ENCODE results near the gene CANT1.

Gene CANT1

DNA sequence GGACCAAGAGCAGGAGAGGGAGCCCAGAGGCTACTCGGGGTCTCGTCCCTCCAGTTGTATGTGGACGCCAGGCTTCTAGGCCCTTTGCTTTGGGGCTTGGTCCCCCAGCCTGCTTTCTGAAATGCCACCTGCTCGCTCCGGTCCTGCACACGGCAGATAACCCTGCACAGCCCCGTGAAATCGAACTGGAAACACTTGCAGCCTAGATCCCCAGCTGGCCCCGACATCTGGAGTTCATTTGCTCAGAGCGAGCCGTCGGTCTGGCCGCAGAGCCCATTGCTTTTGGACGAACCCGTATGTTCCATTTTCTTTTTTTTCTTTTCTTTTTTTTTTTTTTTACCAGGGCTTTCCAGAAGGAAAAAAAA, 37.3 kb upstream of the CANT1 start:
- TF ChIP-seq, protein P1, sequence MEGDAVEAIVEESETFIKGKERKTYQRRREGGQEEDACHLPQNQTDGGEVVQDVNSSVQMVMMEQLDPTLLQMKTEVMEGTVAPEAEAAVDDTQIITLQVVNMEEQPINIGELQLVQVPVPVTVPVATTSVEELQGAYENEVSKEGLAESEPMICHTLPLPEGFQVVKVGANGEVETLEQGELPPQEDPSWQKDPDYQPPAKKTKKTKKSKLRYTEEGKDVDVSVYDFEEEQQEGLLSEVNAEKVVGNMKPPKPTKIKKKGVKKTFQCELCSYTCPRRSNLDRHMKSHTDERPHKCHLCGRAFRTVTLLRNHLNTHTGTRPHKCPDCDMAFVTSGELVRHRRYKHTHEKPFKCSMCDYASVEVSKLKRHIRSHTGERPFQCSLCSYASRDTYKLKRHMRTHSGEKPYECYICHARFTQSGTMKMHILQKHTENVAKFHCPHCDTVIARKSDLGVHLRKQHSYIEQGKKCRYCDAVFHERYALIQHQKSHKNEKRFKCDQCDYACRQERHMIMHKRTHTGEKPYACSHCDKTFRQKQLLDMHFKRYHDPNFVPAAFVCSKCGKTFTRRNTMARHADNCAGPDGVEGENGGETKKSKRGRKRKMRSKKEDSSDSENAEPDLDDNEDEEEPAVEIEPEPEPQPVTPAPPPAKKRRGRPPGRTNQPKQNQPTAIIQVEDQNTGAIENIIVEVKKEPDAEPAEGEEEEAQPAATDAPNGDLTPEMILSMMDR (IDR thresholded peaks at IDR 0.05; ENCODE audit: low read depth, low read length, missing control alignments), result no peak
- H3K4me3 ChIP-seq (ENCODE audit: low read depth, low read length), result no peak overlapping the region
- no peak for DNase-seq (ENCODE audit: low read depth)

DNA sequence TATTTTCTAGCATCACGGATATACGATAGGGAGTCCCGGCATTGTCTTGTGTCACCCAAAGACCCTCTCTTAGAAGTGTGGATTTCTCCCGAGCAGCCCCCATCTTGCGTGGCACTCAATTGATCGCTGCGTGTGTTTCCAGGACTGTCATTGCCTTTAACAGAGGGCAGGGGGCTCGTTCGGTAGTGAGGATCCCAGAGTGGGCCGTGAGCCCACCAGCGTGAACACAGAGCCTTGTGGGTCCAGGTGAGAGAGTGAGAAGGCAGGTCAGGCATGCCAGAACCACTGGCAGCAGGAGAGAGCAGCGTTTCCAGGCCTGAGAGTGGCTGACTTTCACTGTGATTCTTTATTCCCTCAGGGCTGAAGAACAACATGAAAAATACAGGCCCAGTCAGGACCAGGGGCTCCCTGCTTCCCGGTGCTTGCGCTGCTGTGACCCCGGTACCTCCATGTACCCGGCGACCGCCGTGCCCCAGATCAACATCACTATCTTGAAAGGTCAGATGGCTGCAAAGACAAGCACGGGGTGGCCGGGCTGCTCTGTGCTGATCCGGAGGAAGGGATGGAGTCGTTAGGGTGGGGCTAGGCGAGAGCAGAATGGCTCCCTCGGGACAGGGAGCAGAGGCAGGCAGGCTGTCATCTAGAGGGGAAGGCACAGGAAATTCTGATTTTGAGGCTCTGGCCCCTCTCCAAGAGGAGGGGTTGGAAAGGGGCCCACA, 36.8 kb upstream of the CANT1 start:
- DNase-seq (ENCODE audit: low read depth), result no peak
- H3K4me3 ChIP-seq (ENCODE audit: low read depth, low read length), result no peak overlapping the region
- TF ChIP-seq, protein P1 (IDR thresholded peaks at IDR 0.05; ENCODE audit: low read depth, low read length, missing control alignments), result no peak

DNA sequence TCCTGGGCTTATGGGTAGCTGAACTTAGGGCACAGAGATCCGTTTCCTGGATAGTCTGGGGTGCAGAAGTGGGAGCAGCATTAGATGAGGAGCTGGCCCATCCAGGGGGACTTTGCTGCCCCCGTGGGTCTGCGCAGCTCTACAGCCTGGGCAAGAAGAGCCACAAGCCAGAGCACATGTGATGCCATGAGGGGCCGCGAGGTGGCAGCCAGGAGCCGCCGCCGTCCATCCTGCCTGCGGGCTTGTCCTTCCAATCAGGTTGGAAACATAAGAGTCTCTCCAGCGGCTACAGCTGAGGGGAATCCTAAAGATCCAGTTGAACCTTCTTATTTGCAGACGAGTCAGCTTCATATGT, 36.3 kb upstream of the CANT1 start:
- TF ChIP-seq, protein P1 (IDR thresholded peaks at IDR 0.05; ENCODE audit: low read depth, low read length, missing control alignments), result peak; percentile 94
- H3K4me3 ChIP-seq (ENCODE audit: low read depth, low read length), result no peak overlapping the region
- DNase-seq (ENCODE audit: low read depth), result no peak

DNA sequence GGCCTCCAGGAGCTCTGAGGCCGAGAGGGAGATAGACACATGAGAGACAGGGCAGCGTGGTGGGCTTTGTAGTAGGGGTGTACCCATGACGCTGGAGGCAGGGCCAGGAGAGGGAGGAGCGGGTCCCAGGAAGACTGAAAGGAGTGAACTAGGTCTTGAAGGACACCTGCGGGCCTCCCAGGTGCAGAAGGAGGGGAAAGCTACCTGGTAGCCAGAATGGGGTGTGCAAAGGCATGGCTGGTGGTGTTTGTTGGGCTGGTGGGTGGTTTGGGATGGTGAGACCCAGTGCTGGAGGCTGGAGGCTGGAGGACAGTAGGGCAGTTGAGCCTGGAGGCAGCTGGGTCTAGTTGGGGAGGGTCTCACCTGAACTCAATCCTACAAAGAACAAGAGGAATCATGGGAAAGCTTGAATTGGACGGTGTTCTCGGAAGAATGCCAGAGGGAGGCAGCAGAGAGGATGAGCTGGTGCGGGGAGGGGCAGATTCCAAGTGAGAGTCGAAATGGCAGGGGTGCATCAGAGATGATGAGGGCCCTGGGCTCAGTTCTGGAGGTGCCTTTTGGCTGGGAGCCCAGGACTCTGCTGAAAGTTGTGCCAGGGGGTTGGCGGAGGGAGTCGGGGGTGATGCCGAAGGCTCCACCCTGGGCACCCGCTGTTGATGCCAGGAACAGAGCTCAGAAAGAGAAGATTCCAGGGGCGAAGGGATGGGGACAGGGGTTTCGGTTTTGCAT, 35.6 kb upstream of the CANT1 start:
- TF ChIP-seq, protein P1 (IDR thresholded peaks at IDR 0.05; ENCODE audit: low read depth, low read length, missing control alignments), result no peak
- H3K4me3 ChIP-seq (ENCODE audit: low read depth, low read length), result no peak overlapping the region
- DNase-seq (ENCODE audit: low read depth), result no peak

DNA sequence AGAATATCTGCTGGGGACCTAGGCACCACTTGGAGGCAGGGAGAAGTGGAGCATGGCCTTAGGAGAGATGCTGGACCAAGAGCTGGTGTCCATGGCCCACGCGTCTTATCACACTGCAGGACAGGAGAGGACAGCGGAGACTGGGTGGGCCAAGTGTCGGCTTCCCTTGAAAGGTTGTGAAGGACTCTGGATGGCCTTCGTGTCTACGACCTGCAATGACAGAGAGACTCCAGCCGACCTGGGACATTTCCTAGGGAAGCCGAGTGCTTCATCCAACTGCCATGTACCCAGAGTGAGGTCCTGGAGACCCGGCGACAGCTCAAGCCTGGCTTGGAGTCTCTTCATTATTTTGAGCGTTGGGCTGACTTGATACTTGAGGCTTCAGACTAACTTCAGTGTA, 34.9 kb upstream of the CANT1 start:
- no peak for DNase-seq (ENCODE audit: low read depth)
- TF ChIP-seq, protein P1 (IDR thresholded peaks at IDR 0.05; ENCODE audit: low read depth, low read length, missing control alignments), result no peak
- H3K4me3 ChIP-seq (ENCODE audit: low read depth, low read length), result no peak overlapping the region

DNA sequence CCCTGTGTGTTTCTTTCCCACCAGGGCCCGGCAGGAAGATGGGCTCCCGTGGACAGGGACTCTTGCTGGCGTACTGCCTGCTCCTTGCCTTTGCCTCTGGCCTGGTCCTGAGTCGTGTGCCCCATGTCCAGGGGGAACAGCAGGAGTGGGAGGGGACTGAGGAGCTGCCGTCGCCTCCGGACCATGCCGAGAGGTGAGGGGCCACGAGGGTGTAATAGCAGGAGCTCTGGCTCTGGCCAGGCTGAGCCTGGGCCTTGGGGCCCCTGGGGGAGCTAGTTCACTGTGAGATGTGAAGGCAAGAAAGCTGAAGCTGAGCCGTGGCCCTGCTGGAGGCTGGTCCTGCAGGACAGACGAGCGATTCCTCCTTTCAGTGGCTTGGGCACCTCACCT, 34.4 kb upstream of the CANT1 start:
- no peak overlapping the region for H3K4me3 ChIP-seq (ENCODE audit: low read depth, low read length)
- TF ChIP-seq, protein P1 (IDR thresholded peaks at IDR 0.05; ENCODE audit: low read depth, low read length, missing control alignments), result no peak

More for the DNA sequence above, 34.4 kb upstream of the CANT1 start:
- DNase-seq (ENCODE audit: low read depth), result no peak
